BLaER1 treated with 17β-estradiol and CSF1 and Interleukin-3, amounts not matched to agents 10 nM and 100 nM (cell line): ENCODE data around the gene SPP1.

Source experiments
- H3K27ac ChIP-seq, 11 experiments: shearing (Covaris generic); formaldehyde crosslinking; 2 replicates each; pipeline ENCODE4 v1.8.1; 2022
- H3K27me3 ChIP-seq, 11 experiments: shearing (Covaris generic); formaldehyde crosslinking; 2 replicates each; pipeline ENCODE4 v1.8.1; 2022
- H3K36me3 ChIP-seq, 11 experiments: shearing (Covaris generic); formaldehyde crosslinking; 2 replicates each; pipeline ENCODE4 v1.8.1; 2022
- H3K4me1 ChIP-seq, 10 experiments: shearing (Covaris generic); formaldehyde crosslinking; 2 replicates each; pipeline ENCODE4 v1.8.1; 2022
- H3K4me2 ChIP-seq, 11 experiments: shearing (Covaris generic); formaldehyde crosslinking; 2 replicates each; pipeline ENCODE4 v1.8.1; 2022
- H3K4me3 ChIP-seq, 10 experiments: shearing (Covaris generic); formaldehyde crosslinking; 2 replicates each; pipeline ENCODE4 v1.8.1; 2022
- H3K9ac ChIP-seq, 11 experiments: shearing (Covaris generic); formaldehyde crosslinking; 2 replicates each; pipeline ENCODE4 v1.8.1; 2022
- H3K9me3 ChIP-seq, 11 experiments: shearing (Covaris generic); formaldehyde crosslinking; replicated peaks in 1 of 11; 2 replicates each; pipeline ENCODE4 v1.8.1; 2022
- H4K20me1 ChIP-seq, 11 experiments: shearing (Covaris generic); formaldehyde crosslinking; 2 replicates each; pipeline ENCODE4 v1.8.1; 2022
- Cebpa-rat ChIP-seq, 11 experiments: shearing (Covaris generic); IDR thresholded peaks; 2 replicates each; pipeline ENCODE4 v1.8.1; 2022

Gene SPP1

GRCh38 chr4:87974856-87975462, 555 bp upstream of the SPP1 start:
- no peaks in the 10 kb centered on the region for H3K27me3 ChIP-seq
- peak overlapping the region in 7 of 11 experiments; percentile 4 to 78 (median 47); a peak in 8 of 22 replicates for H3K9ac ChIP-seq
- H3K4me2 ChIP-seq: peak overlapping the region; percentile 51 to 85 (median 68)

GRCh38 chr4:87977521-87978278, 2.2 kb downstream of the SPP1 start:
- Histone ChIP-seq H3K9ac (peak overlapping the region in 4 of 11 experiments; percentile 32 to 78 (median 67); a peak in 9 of 22 replicates), H4K20me1 (peaks cover 0 to 53% (median 0%) of the 10 kb centered on the region in 11 experiments; a peak in 4 of 22 replicates), H3K27ac (peak overlapping the region in 3 of 11 experiments; percentile 13 to 70 (median 64); a peak in 5 of 22 replicates), H3K27me3 (no peaks in the 10 kb centered on the region), H3K9me3 (no peaks in the 10 kb centered on the region), H3K4me3 (peak overlapping the region in 6 of 10 experiments; percentile 38 to 63 (median 56); a peak in 10 of 20 replicates), H3K4me1 (peaks cover 15 to 76% (median 22%) of the 10 kb centered on the region in 10 experiments), H3K4me2 (peak overlapping the region in 5 of 11 experiments; percentile 41 to 85 (median 74); a peak in 9 of 22 replicates), H3K36me3 (peaks cover 0 to 49% (median 12%) of the 10 kb centered on the region in 11 experiments; a peak in 11 of 22 replicates)
- TF ChIP-seq Cebpa-rat (IDR thresholded peaks at IDR 0.05): no peak

More at GRCh38 chr4:87974856-87975462, 555 bp upstream of the SPP1 start:
- Histone ChIP-seq H4K20me1 (peaks cover 0 to 33% (median 0%) of the 10 kb centered on the region in 11 experiments; a peak in 4 of 22 replicates), H3K4me3 (peak overlapping the region in 6 of 10 experiments; percentile 46 to 65 (median 57); a peak in 11 of 20 replicates), H3K27ac (peak overlapping the region in 7 of 11 experiments; percentile 33 to 70 (median 46); a peak in 12 of 22 replicates), H3K4me1 (peaks cover 15 to 85% (median 22%) of the 10 kb centered on the region in 10 experiments), H3K9me3 (no peaks in the 10 kb centered on the region), H3K36me3 (peaks cover 0 to 24% (median 0%) of the 10 kb centered on the region in 11 experiments; a peak in 9 of 22 replicates)
- TF ChIP-seq Cebpa-rat (IDR thresholded peaks at IDR 0.05): no peak

- Histone ChIP-seq H3K9me3 (no peaks in the 10 kb centered on the region), H3K27me3 (no peaks in the 10 kb centered on the region), H3K4me2 (peak overlapping the region in 4 of 11 experiments; percentile 41 to 85 (median 79); a peak in 9 of 22 replicates), H3K27ac (peak overlapping the region in 3 of 11 experiments; percentile 25 to 70 (median 64); a peak in 5 of 22 replicates), H4K20me1 (peaks cover 0 to 62% (median 0%) of the 10 kb centered on the region in 11 experiments; a peak in 4 of 22 replicates), H3K4me1 (peaks cover 15 to 67% (median 17%) of the 10 kb centered on the region in 10 experiments), H3K4me3 (peak overlapping the region in 2 of 10 experiments; percentile 60 to 61; a peak in 5 of 20 replicates), H3K36me3 (peaks cover 0 to 50% (median 12%) of the 10 kb centered on the region in 11 experiments; a peak in 11 of 22 replicates), H3K9ac (peak overlapping the region in 2 of 11 experiments; percentile 69 to 78; a peak in 2 of 22 replicates)
- no peak for TF ChIP-seq Cebpa-rat (IDR thresholded peaks at IDR 0.05)
These were observed 3.2 kb downstream of the SPP1 start for GRCh38 chr4:87978681-87979080.

GRCh38 chr4:87979810-87980209, 4.3 kb downstream of the SPP1 start:
- no peaks in the 10 kb centered on the region for H3K9me3 ChIP-seq
- no peaks in the 10 kb centered on the region for H3K27me3 ChIP-seq
- no peak for TF ChIP-seq Cebpa-rat (IDR thresholded peaks at IDR 0.05)
- H3K4me2 ChIP-seq: peak overlapping the region in 3 of 11 experiments; percentile 74 to 85 (median 84); a peak in 6 of 22 replicates
- peaks cover 0 to 50% (median 12%) of the 10 kb centered on the region in 11 experiments; a peak in 11 of 22 replicates for H3K36me3 ChIP-seq
- peaks cover 0 to 67% (median 0%) of the 10 kb centered on the region in 11 experiments; a peak in 4 of 22 replicates for H4K20me1 ChIP-seq
- peak overlapping the region in 2 of 10 experiments; percentile 60 to 61; a peak in 3 of 20 replicates for H3K4me3 ChIP-seq
- H3K4me1 ChIP-seq: peaks cover 12 to 55% (median 15%) of the 10 kb centered on the region in 10 experiments
- H3K9ac ChIP-seq: peak overlapping the region in 3 of 11 experiments; percentile 3 to 78 (median 19); a peak in 4 of 22 replicates
- H3K27ac ChIP-seq: peak overlapping the region in 3 of 11 experiments; percentile 25 to 70 (median 64); a peak in 4 of 22 replicates

- Histone ChIP-seq H3K4me3 (no peak overlapping the region), H3K36me3 (peaks cover 0 to 50% (median 12%) of the 10 kb centered on the region in 11 experiments; a peak in 11 of 22 replicates), H4K20me1 (peaks cover 0 to 62% (median 0%) of the 10 kb centered on the region in 11 experiments; a peak in 4 of 22 replicates), H3K27ac (no peak overlapping the region), H3K9ac (no peak overlapping the region), H3K9me3 (no peaks in the 10 kb centered on the region), H3K4me1 (peaks cover 0 to 50% (median 4%) of the 10 kb centered on the region in 10 experiments; a peak in 9 of 20 replicates), H3K4me2 (no peak overlapping the region), H3K27me3 (no peaks in the 10 kb centered on the region)
- no peak for TF ChIP-seq Cebpa-rat (IDR thresholded peaks at IDR 0.05)
These were observed 6.0 kb downstream of the SPP1 start for GRCh38 chr4:87981486-87981885.

GRCh38 chr4:87982036-87982435, 6.5 kb downstream of the SPP1 start:
- peaks cover 0 to 45% (median 3%) of the 10 kb centered on the region in 10 experiments; a peak in 8 of 20 replicates for H3K4me1 ChIP-seq
- TF ChIP-seq Cebpa-rat (IDR thresholded peaks at IDR 0.05): no peak
- no peaks in the 10 kb centered on the region for H3K9me3 ChIP-seq

GRCh38 chr4:87982446-87983010, 7.0 kb downstream of the SPP1 start:
- no peak overlapping the region for H3K4me2 ChIP-seq
- no peak overlapping the region for H3K4me3 ChIP-seq
- peaks cover 0 to 41% (median 12%) of the 10 kb centered on the region in 11 experiments; a peak in 11 of 22 replicates for H3K36me3 ChIP-seq
- peaks cover 0 to 40% (median 3%) of the 10 kb centered on the region in 10 experiments; a peak in 8 of 20 replicates for H3K4me1 ChIP-seq
- H4K20me1 ChIP-seq: peaks cover 0 to 52% (median 0%) of the 10 kb centered on the region in 11 experiments; a peak in 4 of 22 replicates
- H3K27me3 ChIP-seq: no peaks in the 10 kb centered on the region
- no peak overlapping the region for H3K27ac ChIP-seq
- TF ChIP-seq Cebpa-rat (IDR thresholded peaks at IDR 0.05): no peak
- H3K9ac ChIP-seq: no peak overlapping the region; a peak in 1 of 22 replicates
- no peaks in the 10 kb centered on the region for H3K9me3 ChIP-seq

More at GRCh38 chr4:87982036-87982435, 6.5 kb downstream of the SPP1 start:
- Histone ChIP-seq H3K4me2 (no peak overlapping the region), H3K27ac (no peak overlapping the region), H3K9ac (no peak overlapping the region; a peak in 1 of 22 replicates), H4K20me1 (peaks cover 0 to 57% (median 0%) of the 10 kb centered on the region in 11 experiments; a peak in 4 of 22 replicates), H3K36me3 (peaks cover 0 to 46% (median 12%) of the 10 kb centered on the region in 11 experiments; a peak in 11 of 22 replicates), H3K4me3 (no peak overlapping the region), H3K27me3 (no peaks in the 10 kb centered on the region)

- H3K36me3 ChIP-seq: peaks cover 0 to 37% (median 12%) of the 10 kb centered on the region in 11 experiments; a peak in 11 of 22 replicates
- no peak for TF ChIP-seq Cebpa-rat (IDR thresholded peaks at IDR 0.05)
- no peak overlapping the region for H3K9ac ChIP-seq
- H3K27ac ChIP-seq: no peak overlapping the region
- H4K20me1 ChIP-seq: peaks cover 0 to 39% (median 0%) of the 10 kb centered on the region in 11 experiments; a peak in 4 of 22 replicates
- H3K4me2 ChIP-seq: no peak overlapping the region
- peaks cover 0 to 25% (median 0%) of the 10 kb centered on the region in 10 experiments; a peak in 8 of 20 replicates for H3K4me1 ChIP-seq
- H3K27me3 ChIP-seq: no peaks in the 10 kb centered on the region
- no peaks in the 10 kb centered on the region for H3K9me3 ChIP-seq
- H3K4me3 ChIP-seq: no peak overlapping the region
These were observed 8.5 kb downstream of the SPP1 start for GRCh38 chr4:87983996-87984395.
